NCI-H2227 treated with DMSO at 0.1 percent for 48 hours (cell line): ENCODE data around the gene TSPAN5.
A peak's percentile ranks its signal among the peaks of the same experiment; 100 is the strongest.

Source experiments
- DNase-seq: peaks from one replicate; lab custom pipeline; 2025; lab: John Stamatoyannopoulos, UW

Gene TSPAN5

DNA sequence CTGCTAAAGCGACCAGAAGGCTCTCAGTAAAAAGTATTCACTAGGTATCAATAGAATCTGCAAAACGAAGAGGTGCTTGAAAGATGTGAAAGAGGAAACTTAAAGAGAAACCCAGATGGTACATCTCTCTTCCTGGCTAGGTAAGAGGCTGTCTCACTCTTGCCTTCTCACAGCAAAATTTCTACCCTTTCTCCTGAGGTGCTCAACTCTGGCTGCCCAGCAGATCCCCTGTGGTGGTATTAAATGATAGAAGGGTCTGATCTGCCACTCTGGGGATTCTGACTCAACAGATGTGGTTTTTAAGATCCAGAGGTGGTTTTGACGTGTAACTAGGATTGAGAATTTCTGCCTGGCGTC is 14.9 kb upstream of the TSPAN5 start:
- no peak for DNase-seq

DNA sequence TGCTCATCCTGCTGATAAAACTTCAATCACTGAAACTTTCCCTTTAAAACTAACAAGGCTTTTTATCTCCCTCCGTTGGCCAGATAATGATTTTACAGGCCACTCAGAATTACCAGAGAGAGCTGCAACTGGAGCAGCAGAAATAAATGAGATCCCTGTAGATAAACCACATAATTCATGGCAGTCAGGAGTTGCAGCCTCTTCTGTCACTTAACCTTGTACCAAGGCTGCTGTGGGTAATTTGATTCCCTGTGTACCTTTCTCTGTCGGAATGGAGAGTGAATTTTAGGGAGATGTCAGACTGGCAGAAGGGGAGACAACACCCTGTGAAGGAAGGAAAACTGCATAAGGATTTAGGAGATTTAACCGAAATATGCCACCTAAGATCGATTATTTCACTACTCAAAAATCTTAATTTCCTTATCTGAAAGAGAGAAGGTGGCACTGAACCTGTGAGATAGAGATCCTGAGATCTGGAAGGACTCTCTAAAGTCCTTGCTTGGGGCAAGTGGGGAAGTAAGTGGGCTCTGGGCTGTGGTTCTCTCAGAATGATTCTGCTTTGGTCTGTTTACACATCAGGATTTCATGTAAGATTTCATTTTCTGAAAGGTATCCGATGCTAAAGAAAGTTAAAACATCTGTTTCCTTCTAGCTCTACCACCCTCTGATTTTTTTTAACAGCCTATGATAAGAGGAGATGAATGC is 14.3 kb upstream of the TSPAN5 start:
- no peak for DNase-seq

DNA sequence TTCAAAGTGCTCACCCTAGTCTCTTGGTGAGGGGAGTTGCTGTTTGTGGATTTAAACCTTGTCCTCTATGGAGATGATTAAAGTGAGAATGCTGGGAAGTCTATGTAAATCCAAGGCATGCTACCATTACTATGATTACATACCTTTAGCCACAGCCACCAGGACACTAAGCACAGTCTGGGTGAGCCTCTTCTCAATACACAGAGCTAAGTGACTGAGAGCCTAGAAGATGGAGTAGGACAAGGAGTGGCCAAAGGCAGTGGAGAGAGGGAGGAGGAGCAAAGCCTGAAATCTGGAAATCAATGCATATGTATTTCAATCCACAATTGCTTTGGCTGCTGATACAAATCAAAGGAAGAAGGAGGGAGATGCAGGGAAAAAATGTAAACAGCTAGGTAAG is 12.7 kb upstream of the TSPAN5 start:
- no peak for DNase-seq

DNA sequence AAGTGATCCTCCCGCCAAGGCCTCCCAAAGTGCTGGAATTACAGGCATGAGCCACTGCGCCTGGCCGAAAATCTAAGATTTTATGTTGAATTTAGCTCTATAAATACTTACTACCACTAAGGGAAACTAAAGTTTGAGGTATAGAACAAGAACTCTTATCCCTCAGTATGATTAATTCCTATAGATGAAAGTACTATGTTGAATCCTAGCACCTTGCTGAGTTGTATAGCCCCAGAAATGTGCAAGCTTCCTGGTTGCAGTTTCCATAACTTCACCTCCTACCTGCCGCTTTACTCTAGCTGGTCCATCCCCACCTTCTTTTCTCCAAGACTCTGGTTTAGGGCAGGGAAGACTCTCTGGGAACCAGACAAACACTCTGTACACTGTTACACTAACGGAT is 11.8 kb upstream of the TSPAN5 start:
- DNase-seq: no peak

DNA sequence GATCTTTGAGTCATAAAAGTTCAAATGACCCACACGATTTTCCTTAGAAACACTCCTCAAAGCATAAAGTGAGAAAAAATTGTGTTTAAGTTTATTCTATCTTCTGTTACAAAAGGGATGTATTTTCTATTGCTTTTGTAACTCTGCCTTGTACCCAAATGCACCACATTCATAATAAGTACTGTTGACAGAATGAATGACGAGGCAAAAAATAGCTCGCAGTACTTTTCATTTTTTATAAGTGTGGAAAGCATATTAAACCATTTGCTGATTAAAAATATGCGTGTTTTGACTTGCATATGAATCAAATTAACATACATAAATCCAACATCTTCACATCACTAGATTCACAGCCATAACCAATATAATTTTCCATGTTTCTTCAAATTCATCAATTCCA is 11.2 kb upstream of the TSPAN5 start:
- no peak for DNase-seq

DNA sequence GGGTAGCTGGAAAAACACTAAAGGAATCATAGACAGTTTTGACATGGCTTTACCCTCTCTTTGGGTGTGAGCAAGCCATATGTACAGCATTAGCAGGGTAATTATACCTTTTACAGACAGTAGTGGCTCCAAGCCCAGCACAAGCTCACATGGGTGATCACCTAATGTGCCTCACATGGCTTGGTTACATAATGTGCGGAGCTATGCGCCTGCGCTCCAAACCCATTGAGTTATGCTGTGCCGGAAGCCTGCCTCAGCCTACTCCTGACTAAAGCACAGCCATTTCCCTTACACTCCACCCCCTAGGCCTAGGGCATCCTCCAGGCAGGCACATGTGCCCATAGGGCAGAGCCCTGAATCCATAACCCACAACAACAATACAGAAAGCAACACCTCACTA is 6.5 kb upstream of the TSPAN5 start:
- DNase-seq: no peak

DNA sequence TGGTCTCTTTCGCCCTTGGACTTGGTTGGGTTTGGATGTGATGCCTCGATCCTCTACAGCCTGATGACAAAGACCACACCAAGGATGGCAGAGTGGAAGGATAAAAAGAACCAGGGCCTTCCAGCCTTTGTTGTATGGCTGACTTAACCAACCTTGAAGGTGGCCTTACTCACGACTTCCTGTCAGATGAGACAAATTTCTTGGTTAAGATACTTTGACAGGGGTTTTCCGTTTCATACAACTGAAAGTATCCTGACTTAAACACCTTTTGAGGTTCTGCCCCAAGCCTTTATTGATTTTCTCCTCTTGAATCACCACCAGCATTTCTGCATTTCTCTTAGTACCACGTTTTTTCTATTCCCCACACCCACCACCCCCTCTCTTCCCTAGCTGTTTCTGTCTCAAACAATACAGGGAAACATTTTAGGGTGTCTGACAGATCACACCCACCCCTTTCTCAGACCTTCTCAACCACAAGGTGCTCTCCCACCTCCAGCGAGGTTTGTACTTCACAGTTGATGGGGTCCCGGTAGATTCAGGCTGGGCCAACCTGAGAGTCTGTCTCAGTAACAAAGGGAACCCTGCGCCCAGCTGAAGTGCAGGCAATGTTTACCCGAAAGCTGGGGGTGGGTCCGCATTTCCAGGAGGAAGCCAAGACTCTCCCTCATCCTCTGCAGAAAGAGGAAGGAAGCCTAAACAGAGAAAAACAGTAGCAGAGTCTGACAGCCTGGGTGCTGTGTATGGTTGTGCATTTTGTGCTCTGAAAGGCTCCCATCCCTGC is 5.0 kb upstream of the TSPAN5 start:
- no peak for DNase-seq

DNA sequence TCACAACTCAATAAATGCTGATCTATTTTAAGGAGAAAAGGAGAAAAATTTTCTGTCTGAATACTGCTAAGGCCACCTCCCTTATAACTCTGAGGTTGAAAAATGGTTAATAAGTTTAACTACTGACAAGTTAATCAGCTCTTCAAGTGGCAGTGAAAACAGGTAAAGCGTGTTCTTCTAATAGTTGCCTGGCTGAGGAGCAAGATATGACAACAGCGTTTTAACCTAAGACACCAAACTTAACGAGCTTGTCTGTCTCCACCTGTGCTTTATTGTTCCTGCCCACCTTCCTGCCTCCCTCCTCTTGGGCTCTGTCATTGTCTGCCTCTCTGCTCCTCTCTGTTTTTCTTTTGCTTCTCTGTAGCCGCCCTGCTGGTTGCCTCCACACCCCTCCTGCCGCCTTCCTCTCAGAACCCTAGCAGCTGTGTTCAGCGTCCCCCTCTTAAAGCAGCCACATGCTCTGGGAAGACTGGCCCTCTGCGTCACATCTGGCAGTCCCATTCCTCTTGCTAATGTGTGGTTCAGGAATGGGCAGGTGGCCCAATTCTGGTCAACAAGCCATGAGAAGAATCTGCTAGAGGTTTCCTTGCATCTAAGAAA is 4.3 kb upstream of the TSPAN5 start:
- DNase-seq: no peak

- DNase-seq: no peak
Observed at GRCh38 chr4:98662055-98662453, 3.6 kb upstream of the TSPAN5 start.

- DNase-seq: no peak
Observed at GRCh38 chr4:98661371-98662054, 3.1 kb upstream of the TSPAN5 start.

GRCh38 chr4:98659741-98660462 is 1.5 kb upstream of the TSPAN5 start:
- no peak for DNase-seq

DNA sequence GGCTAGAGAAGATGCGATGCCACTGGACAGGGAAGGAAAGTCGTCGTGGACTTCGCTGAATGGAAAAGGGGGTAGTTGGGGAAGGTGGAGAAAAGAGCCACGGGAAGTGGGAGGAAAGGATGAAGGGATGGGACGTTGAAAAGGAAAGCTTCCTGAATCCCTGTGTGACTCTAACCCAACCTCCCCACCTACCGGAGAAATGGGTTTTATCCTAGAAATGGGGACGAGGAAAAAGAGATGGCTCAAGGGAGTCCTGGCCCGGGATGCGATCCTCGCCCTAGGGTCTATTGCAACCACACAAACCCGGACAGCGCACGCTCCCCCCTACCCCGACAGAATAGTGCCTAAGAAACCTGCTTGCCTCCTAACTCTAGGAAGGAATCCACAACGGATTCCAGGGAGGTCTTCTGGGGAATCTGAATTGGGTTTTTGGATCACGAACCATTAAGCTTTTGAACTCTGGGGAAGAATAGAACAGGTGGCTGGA is 738 bp upstream of the TSPAN5 start:
- no peak for DNase-seq

DNA sequence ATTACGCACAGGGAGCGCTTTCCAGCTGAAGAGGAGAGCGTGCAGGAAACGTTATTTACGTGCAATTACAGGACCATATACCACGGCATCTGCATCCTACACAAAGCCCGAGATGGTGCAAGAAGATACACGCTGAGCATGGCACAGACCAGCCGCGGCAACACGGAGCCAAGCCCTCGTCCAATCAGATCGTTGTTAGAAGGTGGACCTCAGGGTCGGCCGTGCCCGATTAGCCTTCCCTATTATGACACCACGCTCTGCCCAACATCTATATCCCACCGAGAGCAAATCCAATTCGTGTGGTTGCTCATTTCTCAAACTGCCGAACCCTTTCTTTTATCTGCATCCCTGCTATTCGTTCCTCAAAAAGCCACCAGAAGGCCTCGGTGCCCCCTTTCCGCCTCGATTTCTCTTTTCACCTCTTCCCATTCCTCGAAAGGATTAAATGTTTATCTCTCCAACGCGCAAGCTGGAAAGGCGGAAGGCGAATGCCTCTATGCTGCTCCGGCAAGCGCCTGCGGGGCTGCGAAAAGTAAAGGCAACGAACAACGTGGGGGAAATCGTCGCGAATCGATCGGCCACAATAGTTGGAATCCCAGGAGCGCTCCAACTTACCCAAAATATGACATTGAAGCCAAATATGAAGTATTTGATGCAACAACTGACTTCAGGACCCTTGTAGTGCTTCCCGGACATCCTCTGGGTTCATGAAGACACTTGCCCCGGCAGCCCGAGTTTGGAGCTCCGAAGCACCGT is 702 bp downstream of the TSPAN5 start:
- peak; percentile 59 for DNase-seq

DNA sequence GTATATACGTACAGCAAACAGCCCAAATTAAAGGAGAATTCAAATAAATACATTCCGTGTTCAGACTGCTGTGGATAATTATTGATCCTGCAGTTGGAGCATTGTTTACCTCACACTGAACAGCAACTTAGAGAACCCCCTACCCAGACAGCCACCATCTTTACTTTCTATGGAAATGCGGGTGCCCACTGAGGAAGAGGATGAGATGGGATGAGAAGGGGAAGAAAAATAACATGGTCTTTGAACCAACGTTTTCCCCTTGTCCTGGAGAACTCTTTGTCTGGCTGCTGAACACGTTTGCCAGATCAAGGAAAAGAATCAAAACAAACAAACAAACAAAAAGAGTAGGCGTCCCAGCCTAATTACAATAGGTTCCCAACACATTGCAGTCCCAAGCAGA is 1.5 kb downstream of the TSPAN5 start:
- DNase-seq: no peak

DNA sequence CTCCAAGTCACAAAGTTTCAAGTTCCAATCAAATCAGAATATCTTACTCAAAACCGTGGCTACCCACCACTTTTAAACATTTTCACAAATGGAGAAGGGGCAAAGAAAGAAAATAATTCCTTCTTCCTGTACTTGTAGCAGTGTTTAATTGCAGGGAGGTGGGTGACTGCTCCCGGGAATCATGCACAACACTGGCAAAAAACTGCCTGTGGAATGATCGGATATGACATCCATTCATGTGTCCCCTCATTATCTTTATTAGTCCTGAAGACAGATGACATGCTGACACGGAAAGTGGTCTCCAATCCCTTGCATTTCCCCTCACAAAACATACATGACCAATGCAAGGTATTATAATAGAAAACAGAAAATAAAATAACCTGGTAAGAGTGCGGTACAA is 2.0 kb downstream of the TSPAN5 start:
- DNase-seq: no peak

GRCh38 chr4:98653890-98654867 is 4.2 kb downstream of the TSPAN5 start:
- no peak for DNase-seq

DNA sequence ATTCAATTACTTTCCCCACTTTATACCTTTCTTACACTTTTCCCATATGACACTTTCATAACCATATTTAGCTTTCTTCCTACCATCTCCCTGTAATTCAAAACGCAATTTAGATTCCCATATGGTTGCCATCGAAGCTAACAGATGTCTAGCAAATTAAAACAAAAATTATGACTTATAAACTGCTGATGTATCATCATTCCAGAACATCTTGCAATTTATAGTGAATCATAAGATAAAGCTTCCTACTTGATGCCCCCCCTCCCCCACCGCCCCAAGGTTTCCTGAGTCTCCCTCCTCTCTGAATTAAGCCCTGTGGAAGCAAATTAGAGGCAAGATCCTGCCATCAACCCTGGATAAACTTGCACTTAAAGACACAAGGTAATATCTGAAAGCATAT is 5.4 kb downstream of the TSPAN5 start:
- DNase-seq: no peak

GRCh38 chr4:98648602-98649001 is 9.8 kb downstream of the TSPAN5 start:
- no peak for DNase-seq

- no peak for DNase-seq
Observed at GRCh38 chr4:98646422-98646821, 12.0 kb downstream of the TSPAN5 start.

DNA sequence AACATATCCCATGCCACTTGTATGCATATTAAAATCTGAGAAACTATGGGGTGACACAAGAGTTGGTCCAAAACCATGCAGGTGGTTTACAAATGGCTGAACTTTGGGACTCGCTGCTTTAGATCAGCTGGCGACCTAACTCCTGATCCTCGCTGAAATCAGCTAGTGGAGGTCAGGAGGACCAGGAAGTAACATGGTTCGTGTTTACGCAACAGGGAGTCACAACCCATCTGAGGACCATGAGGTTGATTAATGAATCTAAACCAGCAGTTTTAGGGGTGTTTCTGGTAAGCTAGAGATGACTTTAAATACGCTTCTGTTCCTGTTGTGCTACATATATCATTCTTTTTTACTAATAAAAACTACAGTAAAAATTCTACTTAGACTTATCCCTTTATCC is 12.9 kb downstream of the TSPAN5 start:
- DNase-seq: no peak
